Measurements from ENCODE around the gene NEUROD4.

- no peak for TF ChIP-seq EZH2phosphoT487 (conservative IDR thresholded peaks at IDR 0.05; ENCODE audit: low read length)
- no peak for TF ChIP-seq CTCF (IDR thresholded peaks at IDR 0.05; ENCODE audit: insufficient read depth, low read length, poor library complexity, severe bottlenecking)
These were observed 17.7 kb downstream of the NEUROD4 start for GRCh38 chr12:55037351-55037987.
